HG02642 (cell line): Measurements from ENCODE around the gene DIPK1A.

Source experiments
- ATAC-seq: cut with Tn5 transposase; IDR thresholded peaks from one replicate; pipeline ENCODE4 v1.9.1; 2021; ENCODE audit warnings: mild to moderate bottlenecking; ENCODE audit not compliant: unreplicated experiment, poor library complexity

Gene DIPK1A

GRCh38 chr1:92817137-92817697 is 144.0 kb downstream of the DIPK1A start:
- ATAC-seq, result no peak

- ATAC-seq, result no peak
Observed at GRCh38 chr1:92816732-92817131, 144.5 kb downstream of the DIPK1A start.

GRCh38 chr1:92808381-92808780 is 152.9 kb downstream of the DIPK1A start:
- no peak for ATAC-seq

- no peak for ATAC-seq
Observed at GRCh38 chr1:92805216-92805615, 156.0 kb downstream of the DIPK1A start.

GRCh38 chr1:92804721-92805201 is 156.5 kb downstream of the DIPK1A start:
- no peak for ATAC-seq

GRCh38 chr1:92803140-92803887 is 157.9 kb downstream of the DIPK1A start:
- no peak for ATAC-seq

- ATAC-seq, result no peak
Observed at GRCh38 chr1:92797961-92798360, 163.3 kb downstream of the DIPK1A start.

GRCh38 chr1:92797297-92797696 is 164.0 kb downstream of the DIPK1A start:
- ATAC-seq, result no peak

- no peak for ATAC-seq
Observed at GRCh38 chr1:92795166-92795565, 166.1 kb downstream of the DIPK1A start.

GRCh38 chr1:92792340-92792782 is 168.9 kb downstream of the DIPK1A start:
- ATAC-seq, result no peak
